Upper lobe of left lung (tissue), 4 donors: ENCODE data around the gene MYO18A.

Source experiments
- CTCF ChIP-seq, 6 experiments: fragments of 450-650 bp in 4 of 6; fragments of 200-600 bp in 2 of 6; sonication (generic) in 2 of 6; IDR thresholded peaks; one replicate each; pipeline ENCODE4 v1.5.1; 2016 to 2019; ENCODE audit warnings: antibody characterized with exemption in 6 of 6
- EP300 ChIP-seq, 4 donors: sonication (generic); formaldehyde crosslinking; IDR thresholded peaks; one replicate each; pipeline ENCODE4 v1.5.1; 2017; ENCODE audit warnings: antibody characterized with exemption in 4 of 4, control low read depth in 2 of 4
- POLR2A ChIP-seq, 4 donors: fragments of 450-650 bp; IDR thresholded peaks; one replicate each; pipeline ENCODE4 v1.5.1; 2016 to 2017; ENCODE audit warnings: antibody characterized with exemption in 4 of 4, mild to moderate bottlenecking in 2 of 4
- POLR2AphosphoS5 ChIP-seq, 2 donors: sonication (generic); formaldehyde crosslinking; IDR thresholded peaks; one replicate each; pipeline ENCODE4 v1.5.1; 2017; ENCODE audit warnings: antibody characterized with exemption in 2 of 2

DNA sequence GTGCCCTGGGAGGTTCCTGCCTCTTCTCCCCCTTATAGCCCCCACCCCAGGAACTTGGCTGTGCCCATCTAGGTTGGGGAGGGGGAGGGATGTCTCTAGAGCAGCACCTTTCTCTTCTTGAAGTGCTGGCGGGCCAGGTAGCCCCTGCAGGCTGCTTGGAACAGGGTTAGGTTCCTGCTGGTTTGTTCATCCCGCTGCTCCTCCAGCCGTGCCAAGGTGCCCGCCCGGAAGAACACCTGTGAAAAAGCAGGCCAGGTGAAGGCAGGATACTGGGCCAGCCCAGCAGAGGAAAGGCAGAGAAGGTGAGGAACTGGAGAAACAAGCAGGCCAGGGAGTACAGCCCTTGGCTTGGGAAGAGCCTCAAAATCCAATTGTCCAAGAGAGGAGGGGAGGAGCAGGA lies 80.7 kb downstream of the MYO18A start:
- no peak for TF ChIP-seq POLR2A (IDR thresholded peaks at IDR 0.05)
- TF ChIP-seq CTCF (IDR thresholded peaks at IDR 0.05): no peak
- TF ChIP-seq EP300 (IDR thresholded peaks at IDR 0.05): no peak
- TF ChIP-seq POLR2AphosphoS5 (IDR thresholded peaks at IDR 0.05): no peak
